WTC11 (cell line): ENCODE measurements around the gene COBL.

ENCODE experiments used
- E2F1 ChIP-seq: sonication (generic); formaldehyde crosslinking; IDR thresholded peaks from 2 replicates; pipeline ENCODE4 v1.8.0; 2022; ENCODE audit warnings: mild to moderate bottlenecking, missing genetic modification reagents
- ESRRA ChIP-seq: sonication (generic); formaldehyde crosslinking; IDR thresholded peaks from 2 replicates; pipeline ENCODE4 v1.8.1; 2022; ENCODE audit warnings: mild to moderate bottlenecking, missing genetic modification reagents, borderline replicate concordance
- GABPB1 ChIP-seq: sonication (generic); formaldehyde crosslinking; IDR thresholded peaks from 2 replicates; pipeline ENCODE4 v1.8.1; 2023; ENCODE audit warnings: mild to moderate bottlenecking, missing genetic modification reagents
- IRF2 ChIP-seq: sonication (generic); formaldehyde crosslinking; IDR thresholded peaks from 2 replicates; pipeline ENCODE4 v1.8.0; 2022; ENCODE audit warnings: low read depth, missing genetic modification reagents, borderline replicate concordance
- NFYB ChIP-seq: sonication (generic); formaldehyde crosslinking; conservative IDR thresholded peaks from 2 replicates; pipeline ENCODE4 v1.8.0; 2022; ENCODE audit warnings: low read depth, missing genetic modification reagents
- PRDM15 ChIP-seq: sonication (generic); formaldehyde crosslinking; IDR thresholded peaks from 2 replicates; pipeline ENCODE4 v1.8.0; 2022; ENCODE audit warnings: missing genetic modification reagents
- TEAD1 ChIP-seq: sonication (generic); formaldehyde crosslinking; IDR thresholded peaks from 2 replicates; pipeline ENCODE4 v1.8.0; 2022; ENCODE audit warnings: mild to moderate bottlenecking, missing genetic modification reagents
- USF2 ChIP-seq: sonication (generic); formaldehyde crosslinking; IDR thresholded peaks from 2 replicates; pipeline ENCODE4 v1.8.1; 2023; ENCODE audit warnings: mild to moderate bottlenecking, missing genetic modification reagents, moderate library complexity
- ZNF263 ChIP-seq: sonication (generic); formaldehyde crosslinking; IDR thresholded peaks from 2 replicates; pipeline ENCODE4 v1.8.1; 2022; ENCODE audit warnings: low read depth, mild to moderate bottlenecking, moderate library complexity, missing genetic modification reagents
- TF ChIP-seq, protein P1 (sequence below): sonication (generic); formaldehyde crosslinking; IDR thresholded peaks from 2 replicates; pipeline ENCODE4 v1.8.1; 2022; ENCODE audit warnings: mild to moderate bottlenecking, moderate library complexity, missing genetic modification reagents
- TF ChIP-seq, protein P2 (sequence below): sonication (generic); formaldehyde crosslinking; IDR thresholded peaks from 2 replicates; pipeline ENCODE4 v1.8.1; 2022; ENCODE audit warnings: mild to moderate bottlenecking, missing genetic modification reagents, moderate library complexity, borderline replicate concordance
- TF ChIP-seq, protein P3 (sequence below): fragments of 200-600 bp; IDR thresholded peaks from 2 replicates; pipeline ENCODE4 v1.8.0; 2022; ENCODE audit warnings: antibody characterized with exemption
- TF ChIP-seq, protein P4 (sequence below): sonication (generic); formaldehyde crosslinking; IDR thresholded peaks from 2 replicates; pipeline ENCODE4 v1.8.0; 2022; ENCODE audit warnings: mild to moderate bottlenecking, missing genetic modification reagents
- TF ChIP-seq, protein P5 (sequence below): sonication (generic); formaldehyde crosslinking; IDR thresholded peaks from 2 replicates; pipeline ENCODE4 v1.8.1; 2023; ENCODE audit warnings: mild to moderate bottlenecking, moderate library complexity, missing genetic modification reagents

GRCh38 chr7:51357821-51358220 is 41.2 kb upstream of the COBL start:
- TF ChIP-seq ESRRA (no peak), GABPB1 (CRISPR knock-in tag) (no peak), PRDM15 (CRISPR knock-in tag) (no peak), TEAD1 (CRISPR knock-in tag) (no peak), USF2 (no peak), NFYB (CRISPR knock-in tag) (no peak), E2F1 (CRISPR knock-in tag) (no peak), IRF2 (CRISPR knock-in tag) (no peak), ZNF263 (CRISPR knock-in tag) (no peak)
- TF ChIP-seq, protein P1, sequence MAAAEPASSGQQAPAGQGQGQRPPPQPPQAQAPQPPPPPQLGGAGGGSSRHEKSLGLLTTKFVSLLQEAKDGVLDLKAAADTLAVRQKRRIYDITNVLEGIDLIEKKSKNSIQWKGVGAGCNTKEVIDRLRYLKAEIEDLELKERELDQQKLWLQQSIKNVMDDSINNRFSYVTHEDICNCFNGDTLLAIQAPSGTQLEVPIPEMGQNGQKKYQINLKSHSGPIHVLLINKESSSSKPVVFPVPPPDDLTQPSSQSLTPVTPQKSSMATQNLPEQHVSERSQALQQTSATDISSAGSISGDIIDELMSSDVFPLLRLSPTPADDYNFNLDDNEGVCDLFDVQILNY, result no peak
- TF ChIP-seq, protein P2, sequence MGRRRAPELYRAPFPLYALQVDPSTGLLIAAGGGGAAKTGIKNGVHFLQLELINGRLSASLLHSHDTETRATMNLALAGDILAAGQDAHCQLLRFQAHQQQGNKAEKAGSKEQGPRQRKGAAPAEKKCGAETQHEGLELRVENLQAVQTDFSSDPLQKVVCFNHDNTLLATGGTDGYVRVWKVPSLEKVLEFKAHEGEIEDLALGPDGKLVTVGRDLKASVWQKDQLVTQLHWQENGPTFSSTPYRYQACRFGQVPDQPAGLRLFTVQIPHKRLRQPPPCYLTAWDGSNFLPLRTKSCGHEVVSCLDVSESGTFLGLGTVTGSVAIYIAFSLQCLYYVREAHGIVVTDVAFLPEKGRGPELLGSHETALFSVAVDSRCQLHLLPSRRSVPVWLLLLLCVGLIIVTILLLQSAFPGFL (CRISPR knock-in tag), result no peak
- TF ChIP-seq, protein P3, sequence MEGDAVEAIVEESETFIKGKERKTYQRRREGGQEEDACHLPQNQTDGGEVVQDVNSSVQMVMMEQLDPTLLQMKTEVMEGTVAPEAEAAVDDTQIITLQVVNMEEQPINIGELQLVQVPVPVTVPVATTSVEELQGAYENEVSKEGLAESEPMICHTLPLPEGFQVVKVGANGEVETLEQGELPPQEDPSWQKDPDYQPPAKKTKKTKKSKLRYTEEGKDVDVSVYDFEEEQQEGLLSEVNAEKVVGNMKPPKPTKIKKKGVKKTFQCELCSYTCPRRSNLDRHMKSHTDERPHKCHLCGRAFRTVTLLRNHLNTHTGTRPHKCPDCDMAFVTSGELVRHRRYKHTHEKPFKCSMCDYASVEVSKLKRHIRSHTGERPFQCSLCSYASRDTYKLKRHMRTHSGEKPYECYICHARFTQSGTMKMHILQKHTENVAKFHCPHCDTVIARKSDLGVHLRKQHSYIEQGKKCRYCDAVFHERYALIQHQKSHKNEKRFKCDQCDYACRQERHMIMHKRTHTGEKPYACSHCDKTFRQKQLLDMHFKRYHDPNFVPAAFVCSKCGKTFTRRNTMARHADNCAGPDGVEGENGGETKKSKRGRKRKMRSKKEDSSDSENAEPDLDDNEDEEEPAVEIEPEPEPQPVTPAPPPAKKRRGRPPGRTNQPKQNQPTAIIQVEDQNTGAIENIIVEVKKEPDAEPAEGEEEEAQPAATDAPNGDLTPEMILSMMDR, result no peak
- TF ChIP-seq, protein P4, sequence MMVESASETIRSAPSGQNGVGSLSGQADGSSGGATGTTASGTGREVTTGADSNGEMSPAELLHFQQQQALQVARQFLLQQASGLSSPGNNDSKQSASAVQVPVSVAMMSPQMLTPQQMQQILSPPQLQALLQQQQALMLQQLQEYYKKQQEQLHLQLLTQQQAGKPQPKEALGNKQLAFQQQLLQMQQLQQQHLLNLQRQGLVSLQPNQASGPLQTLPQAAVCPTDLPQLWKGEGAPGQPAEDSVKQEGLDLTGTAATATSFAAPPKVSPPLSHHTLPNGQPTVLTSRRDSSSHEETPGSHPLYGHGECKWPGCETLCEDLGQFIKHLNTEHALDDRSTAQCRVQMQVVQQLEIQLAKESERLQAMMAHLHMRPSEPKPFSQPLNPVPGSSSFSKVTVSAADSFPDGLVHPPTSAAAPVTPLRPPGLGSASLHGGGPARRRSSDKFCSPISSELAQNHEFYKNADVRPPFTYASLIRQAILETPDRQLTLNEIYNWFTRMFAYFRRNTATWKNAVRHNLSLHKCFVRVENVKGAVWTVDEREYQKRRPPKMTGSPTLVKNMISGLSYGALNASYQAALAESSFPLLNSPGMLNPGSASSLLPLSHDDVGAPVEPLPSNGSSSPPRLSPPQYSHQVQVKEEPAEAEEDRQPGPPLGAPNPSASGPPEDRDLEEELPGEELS, result no peak
- TF ChIP-seq, protein P5, sequence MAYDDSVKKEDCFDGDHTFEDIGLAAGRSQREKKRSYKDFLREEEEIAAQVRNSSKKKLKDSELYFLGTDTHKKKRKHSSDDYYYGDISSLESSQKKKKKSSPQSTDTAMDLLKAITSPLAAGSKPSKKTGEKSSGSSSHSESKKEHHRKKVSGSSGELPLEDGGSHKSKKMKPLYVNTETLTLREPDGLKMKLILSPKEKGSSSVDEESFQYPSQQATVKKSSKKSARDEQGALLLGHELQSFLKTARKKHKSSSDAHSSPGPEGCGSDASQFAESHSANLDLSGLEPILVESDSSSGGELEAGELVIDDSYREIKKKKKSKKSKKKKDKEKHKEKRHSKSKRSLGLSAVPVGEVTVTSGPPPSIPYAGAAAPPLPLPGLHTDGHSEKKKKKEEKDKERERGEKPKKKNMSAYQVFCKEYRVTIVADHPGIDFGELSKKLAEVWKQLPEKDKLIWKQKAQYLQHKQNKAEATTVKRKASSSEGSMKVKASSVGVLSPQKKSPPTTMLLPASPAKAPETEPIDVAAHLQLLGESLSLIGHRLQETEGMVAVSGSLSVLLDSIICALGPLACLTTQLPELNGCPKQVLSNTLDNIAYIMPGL (CRISPR knock-in tag), result no peak
